Adrenal gland (tissue), 12 donors: ENCODE data around the gene NCEH1. TPM values are rescaled to one million over a fixed set of nuclear protein-coding genes. Genes with fewer than 3 reads are reported as not detected.

Source experiments
- DNase-seq, 7 donors: peaks; one replicate each; pipeline ENCODE4 v3.0.0-alpha.2; 2019 to 2020
- H3K27ac ChIP-seq, 5 donors: fragments of 200-600 bp; sonication (generic) in 4 of 5; 1 replicate in 3 of 5; 2 replicates in 2 of 5; pipeline versions ENCODE4 v1.5.1 to v1.8.0; 2016 to 2020; ENCODE audit warnings: mild to moderate bottlenecking in 1 of 5
- H3K27me3 ChIP-seq: fragments of 200-600 bp; 2 replicates; pipeline ENCODE4 v1.8.0; 2021
- H3K36me3 ChIP-seq, 2 donors: fragments of 200-600 bp; replicated peaks in 1 of 2; 1 replicate in 1 of 2; 2 replicates in 1 of 2; pipeline versions ENCODE4 v1.5.1 to v1.8.0; 2018 to 2022
- H3K4me1 ChIP-seq, 2 donors: fragments of 200-600 bp; replicated peaks in 1 of 2; 1 replicate in 1 of 2; 2 replicates in 1 of 2; pipeline versions ENCODE4 v1.5.1 to v1.8.0; 2018 to 2021
- H3K4me3 ChIP-seq, 4 donors: fragments of 200-600 bp; sonication (generic) in 3 of 4; one replicate each; pipeline ENCODE4 v1.5.1; 2016 to 2018
- H3K9me3 ChIP-seq, 3 donors: fragments of 200-600 bp; sonication (generic) in 1 of 3; replicated peaks in 1 of 3; 1 replicate in 2 of 3; 2 replicates in 1 of 3; pipeline versions ENCODE4 v1.5.1 to v1.8.0; 2016 to 2021
- CTCF ChIP-seq, 6 experiments: fragments of 450-650 bp in 4 of 6; fragments of 200-600 bp in 2 of 6; sonication (generic) in 1 of 6; IDR thresholded peaks; 1 replicate in 5 of 6; 2 replicates in 1 of 6; pipeline versions ENCODE4 v1.5.1 to v1.8.0; 2016 to 2021; ENCODE audit warnings: antibody characterized with exemption in 6 of 6, mild to moderate bottlenecking in 2 of 6, moderate library complexity in 1 of 6
- POLR2A ChIP-seq, 2 donors: fragments of 450-650 bp; IDR thresholded peaks; one replicate each; pipeline ENCODE4 v1.6.1; 2017; ENCODE audit warnings: antibody characterized with exemption in 2 of 2, mild to moderate bottlenecking in 2 of 2, moderate library complexity in 1 of 2
- WGBS, 4 donors: extraction: QIAGEN DNeasy Blood & Tissue Kit in 2 of 4; methylation state at CpG; one replicate each; pipeline versions ENCODE4 v1.1.5 to v1.1.7; 2013 to 2017; 5-methylcytosine and 5-hydroxymethylcytosine counted together
- intact Hi-C, 2 donors: fragments of 100-400 bp; cut with DNase I; formaldehyde crosslinking; loops; one replicate each; pipeline versions ENCODE4 v1.14.1 to v1.15.0; 2022 to 2023
- polyA plus RNA-seq, 3 donors: library from polyadenylated mRNA; stranded (reverse); fragments of 200-250 nt in 2 of 3; fragments of 350-450 nt in 1 of 3; fragmentation: Illumina TruSeq in 1 of 3; extraction: RNeasy Lipid Tissue Mini Kit (QIAGEN cat#74804) in 1 of 3; gene quantifications; one replicate each; pipeline ENCODE4 v1.2.3, GENCODE V29; 2013 to 2014
- total RNA-seq, 9 donors: library from RNA; depleted of rRNA in 4 of 9; stranded (reverse); fragments of >200 nt in 4 of 9; fragments of 120-200 nt in 1 of 9; fragmentation: NEBNext Ultra II Directional in 1 of 9; extraction: Animal tissue kit (Norgen Biotek cat#: 25700) in 1 of 9; gene quantifications; one replicate each; pipeline versions ENCODE4 v1.1.0 to v1.2.4, GENCODE V29; 2013 to 2023
- donor health status: healthy with polysubstance abuse.
- donor health status: Bipolar disorder and iron deficiency.
- donor health status: DM: yes; HTN: yes; CAD: no.
- donor health status: DM: no; HTN: no; CAD: no.
- donor health status: DM: no; HTN: no; CAD: no.
- donor health status: DM: yes; HTN: yes; CAD: no.

NCEH1 gene
- total and polyA plus RNA-seq, 12 donors: 5.8 to 55.3 (median 39.4) TPM

GRCh38 chr3:172658344-172659245 lies 52.3 kb downstream of the NCEH1 start:
- intact Hi-C loops: no loop called here
- DNase-seq: peak; percentile 61 to 83 (median 79)
- no peaks in the 10 kb centered on the region for H3K36me3 ChIP-seq
- H3K4me3 ChIP-seq: no peak overlapping the region
- H3K27ac ChIP-seq: peak overlapping the region in 3 of 5 donors; percentile 48 to 83 (median 60)
- WGBS, 4 donors: 50 to 61% (median 53%) methylated on average over 6 of the region's 6 CpGs
- no peaks in the 10 kb centered on the region for H3K9me3 ChIP-seq
- H3K4me1 ChIP-seq: peaks cover 9 to 23% of the 10 kb centered on the region in 2 donors
- TF ChIP-seq POLR2A (IDR thresholded peaks at IDR 0.05) (no peak), CTCF (IDR thresholded peaks at IDR 0.05) (no peak)
- H3K27me3 ChIP-seq: no peaks in the 10 kb centered on the region

GRCh38 chr3:172656602-172657001 lies 54.3 kb downstream of the NCEH1 start:
- Histone ChIP-seq H3K9me3 (no peaks in the 10 kb centered on the region), H3K4me3 (no peak overlapping the region), H3K27me3 (no peaks in the 10 kb centered on the region), H3K36me3 (no peaks in the 10 kb centered on the region), H3K27ac (no peak overlapping the region), H3K4me1 (peaks cover 9 to 23% of the 10 kb centered on the region in 2 donors)
- 72 to 83% (median 78%) methylated on average over 6 to 8 of the region's 8 CpGs for WGBS, 4 donors
- intact Hi-C loops: no loop called here
- DNase-seq: no peak
- TF ChIP-seq CTCF (IDR thresholded peaks at IDR 0.05): no peak
- no peak for TF ChIP-seq POLR2A (IDR thresholded peaks at IDR 0.05)

GRCh38 chr3:172655388-172655787 lies 55.5 kb downstream of the NCEH1 start:
- no peaks in the 10 kb centered on the region for H3K9me3 ChIP-seq
- intact Hi-C loops: no loop called here
- WGBS, 4 donors: 95 to 99% (median 97%) methylated on average over 5 of the region's 5 CpGs
- no peak overlapping the region for H3K4me3 ChIP-seq
- DNase-seq: no peak
- peaks cover 9 to 23% of the 10 kb centered on the region in 2 donors for H3K4me1 ChIP-seq
- no peaks in the 10 kb centered on the region for H3K27me3 ChIP-seq
- H3K27ac ChIP-seq: no peak overlapping the region
- no peak for TF ChIP-seq CTCF (IDR thresholded peaks at IDR 0.05)
- TF ChIP-seq POLR2A (IDR thresholded peaks at IDR 0.05): no peak
- no peaks in the 10 kb centered on the region for H3K36me3 ChIP-seq

- Histone ChIP-seq H3K36me3 (no peaks in the 10 kb centered on the region), H3K4me1 (peaks cover 9 to 22% of the 10 kb centered on the region in 2 donors), H3K4me3 (no peak overlapping the region), H3K27ac (no peak overlapping the region), H3K27me3 (no peaks in the 10 kb centered on the region), H3K9me3 (no peaks in the 10 kb centered on the region)
- DNase-seq: no peak
- TF ChIP-seq POLR2A (IDR thresholded peaks at IDR 0.05) (no peak), CTCF (IDR thresholded peaks at IDR 0.05) (no peak)
- intact Hi-C loops: no loop called here
- WGBS, 4 donors: 79 to 93% (median 88%) methylated on average over 5 of the region's 5 CpGs
These were observed 56.4 kb downstream of the NCEH1 start for GRCh38 chr3:172654470-172654869.
